WI38 (cell line): ENCODE data around the gene FAM184A.

Source experiments
- H3K4me3 ChIP-seq: 2 replicates; pipeline ENCODE4 v1.5.1; 2011; ENCODE audit warnings: low read depth, mild to moderate bottlenecking, control low read depth, low read length
- TF ChIP-seq, protein P1 (sequence below): IDR thresholded peaks from 2 replicates; pipeline ENCODE4 v1.5.1; 2012; ENCODE audit warnings: low read depth, mild to moderate bottlenecking, control low read depth, low read length

FAM184A gene

DNA sequence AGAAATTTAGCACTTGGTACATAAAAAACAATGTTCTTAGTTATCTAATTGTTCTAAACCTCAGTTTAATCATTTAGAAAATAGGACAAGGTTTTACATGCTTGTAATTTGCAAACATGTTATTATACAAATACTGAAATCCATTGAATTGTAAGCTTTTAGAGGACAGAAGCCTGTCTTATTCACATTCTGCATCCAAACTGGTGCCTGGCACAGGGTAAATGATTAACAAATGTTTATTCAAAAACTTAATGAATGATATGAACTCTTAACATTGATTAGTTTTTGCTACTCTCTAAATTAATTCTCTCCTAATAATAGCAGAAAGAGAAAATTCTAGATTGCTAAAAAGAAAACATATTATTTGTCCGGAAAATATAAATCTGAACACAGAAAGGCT is 85.1 kb downstream of the FAM184A start:
- TF ChIP-seq, protein P1, sequence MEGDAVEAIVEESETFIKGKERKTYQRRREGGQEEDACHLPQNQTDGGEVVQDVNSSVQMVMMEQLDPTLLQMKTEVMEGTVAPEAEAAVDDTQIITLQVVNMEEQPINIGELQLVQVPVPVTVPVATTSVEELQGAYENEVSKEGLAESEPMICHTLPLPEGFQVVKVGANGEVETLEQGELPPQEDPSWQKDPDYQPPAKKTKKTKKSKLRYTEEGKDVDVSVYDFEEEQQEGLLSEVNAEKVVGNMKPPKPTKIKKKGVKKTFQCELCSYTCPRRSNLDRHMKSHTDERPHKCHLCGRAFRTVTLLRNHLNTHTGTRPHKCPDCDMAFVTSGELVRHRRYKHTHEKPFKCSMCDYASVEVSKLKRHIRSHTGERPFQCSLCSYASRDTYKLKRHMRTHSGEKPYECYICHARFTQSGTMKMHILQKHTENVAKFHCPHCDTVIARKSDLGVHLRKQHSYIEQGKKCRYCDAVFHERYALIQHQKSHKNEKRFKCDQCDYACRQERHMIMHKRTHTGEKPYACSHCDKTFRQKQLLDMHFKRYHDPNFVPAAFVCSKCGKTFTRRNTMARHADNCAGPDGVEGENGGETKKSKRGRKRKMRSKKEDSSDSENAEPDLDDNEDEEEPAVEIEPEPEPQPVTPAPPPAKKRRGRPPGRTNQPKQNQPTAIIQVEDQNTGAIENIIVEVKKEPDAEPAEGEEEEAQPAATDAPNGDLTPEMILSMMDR: no peak
- H3K4me3 ChIP-seq: no peak overlapping the region

DNA sequence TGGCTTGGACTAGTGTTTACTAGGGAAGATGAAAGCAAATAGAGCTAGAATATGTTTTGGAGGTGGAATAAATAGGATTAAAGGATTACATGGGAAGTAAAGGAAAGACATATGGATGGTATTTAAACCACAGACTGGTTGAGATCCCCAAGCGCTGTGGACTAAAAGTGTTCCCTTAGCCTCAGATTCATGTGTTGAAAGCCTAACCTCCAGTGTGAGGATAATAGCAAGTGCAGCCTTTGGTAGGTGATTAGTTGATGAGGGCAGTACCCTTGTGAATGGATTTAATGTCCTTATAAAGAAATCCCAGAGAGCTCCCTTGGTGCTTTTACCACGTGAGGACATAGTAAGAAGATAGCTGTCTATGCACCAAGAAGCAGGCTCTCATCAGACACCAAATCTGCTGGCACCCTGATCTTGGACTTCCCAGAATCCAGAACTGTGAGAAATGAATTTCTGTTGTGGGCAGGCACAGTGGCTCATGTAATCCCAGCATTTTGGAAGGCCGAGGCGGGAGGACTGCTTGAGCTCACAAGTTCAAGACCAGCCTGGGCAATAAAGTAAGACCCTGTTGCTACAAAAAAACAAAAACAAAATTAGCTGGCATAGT is 86.2 kb downstream of the FAM184A start:
- TF ChIP-seq, protein P1: no peak
- no peak overlapping the region for H3K4me3 ChIP-seq

DNA sequence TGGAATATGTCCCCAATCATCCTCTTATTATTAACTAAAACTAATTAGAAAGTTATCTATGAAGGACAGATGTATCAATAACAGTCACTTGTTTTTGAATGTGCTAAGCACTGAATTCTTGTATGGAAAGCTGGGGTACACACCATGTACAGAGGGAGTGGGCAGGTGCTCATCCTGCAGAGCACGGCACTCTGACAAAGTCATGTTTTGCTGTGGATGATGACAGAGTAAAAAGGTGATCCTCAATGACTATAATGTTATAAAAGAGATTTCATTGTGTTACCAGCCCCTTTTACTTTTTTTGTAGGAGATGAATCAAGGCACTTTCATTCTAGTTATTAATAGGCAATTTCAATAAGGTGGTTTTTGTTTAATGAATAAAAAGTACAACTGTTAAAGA is 92.2 kb downstream of the FAM184A start:
- TF ChIP-seq, protein P1: no peak
- no peak overlapping the region for H3K4me3 ChIP-seq

DNA sequence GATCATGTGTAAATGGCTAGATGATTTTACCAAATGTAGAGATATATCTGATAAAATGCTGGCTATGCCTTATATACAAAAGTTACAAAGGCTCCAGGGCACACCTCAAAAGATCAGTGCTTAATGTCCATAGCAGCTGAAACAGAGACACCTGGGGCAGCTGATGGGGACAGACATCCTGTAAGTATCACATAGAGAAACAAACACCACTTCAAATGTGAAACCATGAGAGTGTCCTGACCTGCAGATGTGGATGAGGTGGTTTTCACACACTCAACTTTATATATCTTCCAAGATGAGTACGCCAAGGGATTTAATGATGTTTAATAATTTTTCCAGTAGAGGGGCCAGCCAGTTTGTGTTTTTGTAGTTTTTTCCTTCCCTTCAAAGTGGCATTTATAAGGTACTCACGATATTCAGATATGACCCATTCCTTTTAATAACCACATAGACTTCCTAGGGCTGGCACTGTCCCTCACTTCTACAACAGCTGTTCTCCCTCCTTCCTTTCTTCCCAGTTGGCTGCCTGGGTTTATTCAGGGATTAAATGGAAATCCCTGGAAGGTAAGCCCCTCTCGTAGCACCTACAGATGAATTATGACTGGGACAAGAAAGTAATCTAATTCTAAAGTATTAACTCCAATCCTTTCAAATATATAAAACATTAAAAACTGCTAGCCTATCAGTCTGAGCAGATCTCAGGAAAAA is 93.2 kb downstream of the FAM184A start:
- H3K4me3 ChIP-seq: no peak overlapping the region
- TF ChIP-seq, protein P1: no peak

DNA sequence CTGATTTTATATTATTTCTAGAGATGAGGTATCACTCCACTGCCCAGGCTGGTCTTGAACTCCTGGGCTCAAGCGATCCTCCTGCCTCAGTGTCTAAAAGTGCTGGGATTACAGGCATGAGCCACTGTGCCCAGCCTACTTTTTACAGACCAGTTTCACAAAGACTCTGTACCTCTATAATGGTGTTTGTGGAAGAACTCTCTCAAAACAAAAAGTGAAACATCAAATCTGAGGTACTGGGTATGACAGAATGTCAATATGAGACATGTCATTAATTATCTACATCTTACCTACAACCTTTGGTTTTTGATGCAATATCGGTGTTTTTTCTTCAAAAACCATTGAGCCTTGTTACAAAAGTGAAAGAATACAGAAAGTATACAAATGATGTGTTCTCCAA is 94.1 kb downstream of the FAM184A start:
- H3K4me3 ChIP-seq: no peak overlapping the region
- TF ChIP-seq, protein P1: no peak

DNA sequence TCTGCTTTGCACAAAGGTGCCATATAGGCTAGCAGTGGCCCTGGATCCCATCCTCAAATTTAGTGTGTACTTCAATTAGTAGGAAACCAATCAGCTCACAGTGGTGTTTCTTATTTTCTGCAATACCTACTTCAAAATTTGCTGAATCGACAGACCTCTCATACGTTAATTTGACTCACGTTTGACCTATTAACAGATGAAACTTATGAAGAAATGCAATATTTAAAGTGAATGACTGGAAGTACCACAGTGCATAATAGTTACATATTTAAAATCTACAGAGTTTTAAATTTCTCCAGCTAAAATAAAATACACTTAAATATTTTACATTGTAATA is 95.9 kb downstream of the FAM184A start:
- TF ChIP-seq, protein P1: no peak
- no peak overlapping the region for H3K4me3 ChIP-seq

DNA sequence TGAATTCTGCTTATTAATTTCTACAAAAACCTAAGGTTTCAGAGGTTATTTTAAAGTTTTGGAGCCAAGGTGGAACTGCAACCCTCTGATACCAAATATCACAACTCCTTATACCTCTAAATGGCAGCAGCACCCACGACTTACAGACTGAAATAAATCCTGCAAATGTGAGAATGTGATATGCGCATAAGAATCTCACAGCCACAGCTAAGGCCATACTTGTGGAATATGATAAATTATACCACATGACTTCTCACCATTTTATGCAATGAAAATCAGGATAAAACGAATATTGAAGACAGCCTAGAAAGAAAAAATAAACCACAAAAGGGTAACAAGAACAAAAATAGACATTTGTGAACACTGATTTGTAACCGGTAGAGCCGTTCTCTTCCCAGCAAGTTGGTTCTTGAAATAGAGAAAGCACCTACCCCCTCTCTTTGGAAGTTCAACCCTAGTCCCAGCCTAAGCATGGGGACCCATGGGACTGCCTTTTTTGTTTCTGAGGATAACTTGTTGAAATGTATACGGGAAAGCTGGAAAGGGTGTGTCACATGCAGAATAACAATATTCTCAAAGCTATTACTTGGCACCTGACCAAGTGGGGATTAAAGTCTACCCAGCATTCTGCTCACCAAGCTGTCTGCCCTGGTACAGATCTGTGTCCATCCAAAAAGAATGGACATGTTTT is 96.4 kb downstream of the FAM184A start:
- TF ChIP-seq, protein P1: no peak
- no peak overlapping the region for H3K4me3 ChIP-seq
